Left colon (tissue), 2 donors: ENCODE data around the gene C11orf97. TPM values are rescaled to one million over a fixed set of nuclear protein-coding genes. Genes with fewer than 3 reads are reported as not detected.

ENCODE experiments used
- ATAC-seq: fragments of 200-7000 bp; cut with Tn5 transposase; one replicate; pipeline ENCODE4 v1.9.1; 2020; ENCODE audit warnings: mild to moderate bottlenecking, moderate library complexity
- DNase-seq, 2 donors: peaks; one replicate each; pipeline ENCODE4 v3.0.0-alpha.2; 2020
- intact Hi-C, 2 donors: fragments of 100-400 bp; cut with DNase I in 1 of 2; cut with micrococcal nuclease in 1 of 2; formaldehyde crosslinking; loops; one replicate each; pipeline versions ENCODE4 v1.11.2 to v1.14.0; 2022; cut with DNase I, micrococcal nuclease
- microRNA-seq, 2 donors: library from miRNA; unstranded; fragments of <30 nt; microRNA quantifications; one replicate each; pipeline versions ENCODE4 v1.1.0 to v1.2.0, GENCODE V29; 2020
- total RNA-seq, 2 donors: library from RNA; stranded (reverse); fragmentation: NEBNext Ultra II Directional; extraction: Animal tissue kit (Norgen Biotek cat#: 25700); gene quantifications; one replicate each; pipeline ENCODE4 v1.2.1, GENCODE V29; 2021
- donor health status: DM: no; HTN: no; CAD: no.
- donor health status: DM: yes; HTN: yes; CAD: no.

The C11orf97 gene
- total RNA-seq, 2 donors from 2014 or later = not detected

GRCh38 chr11:94577841-94578240, 65.6 kb downstream of the C11orf97 start:
- DNase-seq = no peak
- intact Hi-C loops = no loop called here
- no peak for ATAC-seq

Small RNAs within 50 kb of the gene (microRNA-seq; reads per million reads assigned to microRNA genes)
- gene MIR548L = 2.7 to 12.2 reads per million in 2 donors

Other genes with a start within 250 kb of the C11orf97 start
- not detected for gene IZUMO1R, start 207.9 kb upstream of the C11orf97 start, total RNA-seq
- under 1 TPM in 1 of 2 donors, not detected in 1; 0.08 TPM for gene GPR83, start 111.0 kb upstream of the C11orf97 start, total RNA-seq
- 10 to 100 TPM; 10.5 to 11.4 TPM for gene MRE11, start 18.6 kb upstream of the C11orf97 start, total RNA-seq
- gene ANKRD49, start 18.5 kb upstream of the C11orf97 start, total RNA-seq = 10 to 100 TPM; 11.7 to 13.8 TPM
- gene FUT4, start 31.5 kb downstream of the C11orf97 start, total RNA-seq = 10 to 100 TPM; 21.8 to 29.9 TPM
- 1 to 10 TPM; 5.9 to 7.5 TPM for gene PIWIL4, start 54.9 kb downstream of the C11orf97 start, total RNA-seq